IPS-18c (cell line): ENCODE results near the gene KIF26A.

Experiments used
- H3K4me3 ChIP-seq: 2 replicates; pipeline ENCODE4 v1.7.0; 2013; ENCODE audit warnings: low read depth, mild to moderate bottlenecking, low read length, moderate library complexity; ENCODE audit not compliant: insufficient read depth
- H3K9me3 ChIP-seq: one replicate; pipeline ENCODE4 v1.6.1; 2013; ENCODE audit warnings: mild to moderate bottlenecking, low read length, moderate library complexity; ENCODE audit not compliant: control insufficient read depth, insufficient read depth

The KIF26A gene

DNA sequence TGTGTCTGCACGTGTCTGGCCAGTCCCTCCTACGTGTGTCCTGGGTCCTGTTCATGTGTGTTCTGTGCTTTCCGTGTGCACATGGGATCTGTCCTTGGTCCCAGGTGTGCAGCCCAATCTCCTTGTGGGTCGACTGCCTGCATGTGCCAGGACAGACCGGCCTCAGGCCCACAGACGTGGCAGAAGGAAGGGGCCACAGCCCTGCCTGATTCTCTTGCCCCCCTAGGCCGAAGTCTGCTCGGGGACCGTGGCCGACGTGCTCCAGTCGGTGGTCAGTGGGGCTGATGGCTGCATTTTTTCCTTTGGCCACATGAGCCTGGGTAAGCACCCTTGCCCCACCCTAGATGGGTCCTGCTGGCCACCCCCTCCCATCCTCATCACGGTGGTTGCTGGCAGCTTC is 34.0 kb downstream of the KIF26A start:
- H3K4me3 ChIP-seq = no peak overlapping the region
- H3K9me3 ChIP-seq = no peaks in the 10 kb centered on the region

- Histone ChIP-seq H3K9me3 (no peaks in the 10 kb centered on the region), H3K4me3 (no peak overlapping the region)
Observed at GRCh38 chr14:104172880-104173279, 34.5 kb downstream of the KIF26A start.

DNA sequence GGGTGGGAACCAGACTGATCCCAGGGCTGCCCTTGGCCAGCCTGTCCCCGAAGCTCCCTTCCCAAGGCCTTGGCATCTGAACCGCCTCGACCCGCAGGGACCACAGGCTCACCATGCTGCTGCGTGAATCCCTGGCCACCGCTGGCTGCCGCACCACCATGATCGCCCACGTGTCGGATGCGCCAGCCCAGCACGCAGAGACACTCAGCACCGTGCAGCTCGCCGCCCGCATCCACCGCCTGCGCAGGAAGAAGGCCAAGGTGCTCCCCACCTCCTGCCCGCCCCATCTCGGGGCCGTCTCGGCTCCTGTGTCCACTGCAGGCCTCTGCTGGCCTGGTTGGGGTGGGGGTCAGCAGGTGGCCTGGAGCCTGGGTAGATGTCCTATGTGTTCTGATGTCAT is 35.7 kb downstream of the KIF26A start:
- Histone ChIP-seq H3K4me3 (no peak overlapping the region), H3K9me3 (no peaks in the 10 kb centered on the region)

DNA sequence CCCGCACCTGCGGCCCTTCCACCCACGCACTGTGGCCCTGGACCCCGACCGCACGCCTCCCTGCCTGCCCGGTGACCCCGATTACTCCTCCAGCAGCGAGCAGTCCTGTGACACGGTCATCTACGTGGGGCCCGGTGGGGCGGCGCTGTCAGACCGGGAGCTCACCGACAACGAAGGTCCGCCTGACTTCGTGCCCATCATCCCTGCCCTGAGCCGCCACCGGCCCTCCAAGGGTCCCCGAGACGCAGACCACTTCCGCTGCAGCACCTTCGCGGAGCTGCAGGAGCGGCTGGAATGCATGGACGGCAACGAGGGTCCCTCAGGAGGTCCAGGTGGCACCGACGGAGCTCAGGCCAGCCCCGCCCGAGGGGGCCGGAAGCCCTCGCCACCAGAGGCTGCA is 36.7 kb downstream of the KIF26A start:
- Histone ChIP-seq H3K4me3 (no peak overlapping the region), H3K9me3 (no peaks in the 10 kb centered on the region)

DNA sequence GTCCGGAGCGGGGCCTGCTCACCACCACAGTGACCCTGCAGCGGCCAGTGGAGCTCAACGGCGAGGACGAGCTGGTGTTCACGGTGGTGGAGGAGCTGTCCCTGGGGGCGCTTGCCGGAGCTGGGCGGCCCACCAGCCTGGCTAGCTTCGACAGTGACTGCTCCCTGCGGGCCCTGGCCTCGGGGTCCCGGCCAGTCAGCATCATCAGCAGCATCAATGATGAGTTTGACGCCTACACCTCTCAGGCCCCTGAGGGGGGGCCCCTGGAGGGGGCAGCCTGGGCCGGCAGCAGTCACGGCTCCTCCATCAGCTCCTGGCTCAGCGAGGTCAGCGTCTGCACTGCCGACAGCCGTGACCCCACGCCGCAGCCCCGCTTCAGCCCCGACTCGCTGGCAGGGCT is 37.4 kb downstream of the KIF26A start:
- no peak overlapping the region for H3K4me3 ChIP-seq
- no peaks in the 10 kb centered on the region for H3K9me3 ChIP-seq

GRCh38 chr14:104176611-104177010 is 38.2 kb downstream of the KIF26A start:
- Histone ChIP-seq H3K4me3 (no peak overlapping the region), H3K9me3 (no peaks in the 10 kb centered on the region)

- no peak overlapping the region for H3K4me3 ChIP-seq
Observed at GRCh38 chr14:104177411-104177810, 39.0 kb downstream of the KIF26A start.

GRCh38 chr14:104178279-104178678 is 39.9 kb downstream of the KIF26A start:
- no peaks in the 10 kb centered on the region for H3K9me3 ChIP-seq
- H3K4me3 ChIP-seq = no peak overlapping the region

More at GRCh38 chr14:104177411-104177810, 39.0 kb downstream of the KIF26A start:
- no peaks in the 10 kb centered on the region for H3K9me3 ChIP-seq

DNA sequence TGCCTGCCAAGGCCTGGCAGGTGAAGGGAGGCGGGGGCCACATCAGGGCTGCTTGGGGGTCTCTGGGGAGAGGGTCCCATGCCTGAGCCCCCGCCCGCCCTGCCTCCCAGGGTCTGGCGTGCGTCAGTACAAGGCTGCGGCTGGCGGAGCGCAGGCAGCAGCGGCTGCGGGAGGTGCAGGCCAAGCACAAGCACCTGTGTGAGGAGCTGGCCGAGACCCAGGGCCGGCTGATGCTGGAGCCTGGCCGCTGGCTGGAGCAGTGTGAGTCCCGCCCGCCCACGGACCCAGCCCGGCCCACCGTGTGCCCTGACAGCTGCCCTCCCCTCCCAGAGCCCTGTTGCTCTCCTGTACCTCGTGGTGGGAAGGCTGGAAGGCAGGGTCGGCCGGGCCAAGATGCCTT is 40.7 kb downstream of the KIF26A start:
- H3K9me3 ChIP-seq = no peaks in the 10 kb centered on the region
- no peak overlapping the region for H3K4me3 ChIP-seq

DNA sequence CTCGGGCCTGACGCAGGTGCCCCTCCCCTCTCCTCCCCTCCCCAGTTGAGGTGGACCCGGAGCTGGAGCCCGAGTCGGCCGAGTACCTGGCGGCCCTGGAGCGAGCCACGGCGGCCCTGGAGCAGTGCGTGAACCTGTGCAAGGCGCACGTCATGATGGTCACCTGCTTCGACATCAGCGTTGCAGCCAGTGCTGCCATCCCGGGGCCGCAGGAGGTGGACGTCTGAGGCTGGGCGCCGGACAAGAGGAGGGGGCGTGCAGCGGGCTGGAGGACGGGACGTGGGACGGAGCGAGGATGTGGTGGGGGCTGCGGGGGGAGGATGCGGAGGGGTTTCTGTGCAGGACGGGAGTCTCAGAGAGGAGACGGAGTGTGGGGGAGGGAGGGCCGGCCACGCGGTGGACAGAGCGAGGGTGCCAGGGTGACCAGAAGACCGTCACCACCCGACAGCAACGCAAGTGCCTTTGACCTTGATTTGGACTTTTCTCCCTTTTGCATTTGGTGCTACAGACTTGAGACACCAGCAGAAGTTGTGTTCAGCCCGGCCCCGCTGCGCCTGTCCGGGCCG is 41.3 kb downstream of the KIF26A start:
- Histone ChIP-seq H3K4me3 (no peak overlapping the region), H3K9me3 (no peaks in the 10 kb centered on the region)

- Histone ChIP-seq H3K9me3 (no peaks in the 10 kb centered on the region), H3K4me3 (no peak overlapping the region)
Observed at GRCh38 chr14:104180561-104181165, 42.3 kb downstream of the KIF26A start.

- H3K9me3 ChIP-seq = no peaks in the 10 kb centered on the region
- no peak overlapping the region for H3K4me3 ChIP-seq
Observed at GRCh38 chr14:104181761-104182530, 43.6 kb downstream of the KIF26A start.

DNA sequence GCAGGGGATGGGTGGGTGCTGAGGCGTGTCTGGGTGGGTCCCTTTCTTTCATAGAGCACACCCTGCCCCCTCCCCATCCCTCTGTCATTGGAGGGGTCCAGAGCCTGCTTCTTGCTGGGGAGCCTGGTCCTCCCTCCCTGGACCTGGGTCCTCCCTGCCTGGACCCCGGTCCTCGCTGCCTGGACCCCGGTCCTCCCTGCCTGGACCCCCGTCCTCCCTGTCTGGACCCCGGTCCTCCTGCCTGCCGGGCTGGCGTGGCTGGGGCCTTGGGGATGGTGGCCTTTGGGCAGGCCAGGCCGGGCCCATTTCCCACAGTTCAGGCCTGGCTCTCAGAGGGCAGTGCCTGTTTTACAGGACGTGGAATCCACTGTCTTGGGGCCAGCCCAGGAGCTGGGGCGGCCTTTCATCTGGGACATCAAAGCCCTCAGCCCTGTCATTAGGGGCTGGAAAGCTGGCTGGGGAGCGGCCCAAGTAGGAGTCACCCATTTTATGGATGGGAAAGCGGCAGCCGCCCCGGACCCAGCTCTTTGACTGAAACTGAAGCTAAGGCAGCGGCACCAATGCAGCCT is 44.6 kb downstream of the KIF26A start:
- no peaks in the 10 kb centered on the region for H3K9me3 ChIP-seq
- H3K4me3 ChIP-seq = no peak overlapping the region

- H3K9me3 ChIP-seq = no peaks in the 10 kb centered on the region
- no peak overlapping the region for H3K4me3 ChIP-seq
Observed at GRCh38 chr14:104183796-104184195, 45.4 kb downstream of the KIF26A start.

DNA sequence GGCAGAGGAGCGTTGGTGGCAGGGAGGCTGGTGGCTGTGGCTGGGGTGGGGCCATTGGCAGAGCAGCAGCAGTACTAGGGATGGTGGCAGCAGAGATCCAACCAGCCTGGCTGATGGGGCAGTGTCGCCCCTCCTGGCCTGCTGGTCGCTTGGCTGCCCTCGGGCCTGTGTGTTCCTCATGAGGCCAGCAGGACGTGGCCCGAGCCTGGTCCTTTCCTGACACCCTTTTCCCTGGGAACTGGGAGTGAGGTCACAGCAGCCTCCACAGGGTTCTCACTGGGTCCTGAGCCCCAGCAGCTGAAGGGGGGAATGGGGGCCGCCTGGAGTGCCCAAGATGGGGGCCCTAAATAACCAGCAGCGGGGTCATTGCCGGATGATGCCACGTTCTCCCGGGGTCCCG is 46.1 kb downstream of the KIF26A start:
- H3K9me3 ChIP-seq = no peaks in the 10 kb centered on the region
- H3K4me3 ChIP-seq = no peak overlapping the region

- Histone ChIP-seq H3K4me3 (no peak overlapping the region), H3K9me3 (no peaks in the 10 kb centered on the region)
Observed at GRCh38 chr14:104184911-104185499, 46.6 kb downstream of the KIF26A start.

DNA sequence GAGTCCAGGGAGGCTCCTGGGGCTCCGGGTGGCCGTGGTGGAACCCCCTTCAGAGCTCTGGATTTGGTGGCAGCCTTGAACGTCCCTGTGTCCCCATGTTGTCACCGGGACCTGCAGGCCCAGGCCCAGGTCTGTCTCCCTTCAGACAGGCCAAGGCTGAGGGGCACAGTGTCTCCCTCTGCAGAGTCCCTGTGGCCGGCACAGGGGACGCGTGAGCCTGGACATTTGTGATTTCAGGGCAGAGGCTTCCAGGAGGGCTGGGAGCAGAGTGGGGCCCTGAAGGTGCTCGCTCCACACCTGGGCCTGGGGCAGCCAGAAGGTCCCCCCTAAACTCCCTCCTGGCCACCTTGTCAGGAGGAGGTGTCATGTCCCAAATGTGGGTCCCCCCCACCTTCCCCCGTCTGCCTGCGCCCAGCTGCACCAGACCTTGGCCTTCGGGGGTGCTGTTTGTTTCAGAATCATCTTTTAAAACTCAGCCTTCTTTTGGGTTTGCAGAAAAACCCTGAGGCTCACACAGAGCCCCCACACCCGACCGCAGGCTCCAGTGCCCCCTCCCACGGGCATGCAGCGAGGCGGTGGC is 47.6 kb downstream of the KIF26A start:
- no peaks in the 10 kb centered on the region for H3K9me3 ChIP-seq

More for the DNA sequence above, 47.6 kb downstream of the KIF26A start:
- no peak overlapping the region for H3K4me3 ChIP-seq
